Spleen (tissue), 11 donors: ENCODE results near the gene ZNF280D. TPM values are rescaled to one million over a fixed set of nuclear protein-coding genes. Genes with fewer than 3 reads are reported as not detected.

ENCODE experiments used
- DNase-seq: peaks from one replicate; pipeline ENCODE4 v3.0.0-alpha.2; 2020
- H3K27ac ChIP-seq, 8 donors: fragments of 200-600 bp; sonication (generic) in 7 of 8; 1 replicate in 4 of 8; 2 replicates in 4 of 8; pipeline versions ENCODE4 v1.5.0 to v1.8.0; 2016 to 2021; ENCODE audit warnings: inconsistent platforms in 4 of 8, mild to moderate bottlenecking in 4 of 8, moderate library complexity in 1 of 8
- H3K27me3 ChIP-seq, 7 donors: fragments of 200-600 bp; sonication (generic) in 6 of 7; replicated peaks in 1 of 7; 1 replicate in 4 of 7; 2 replicates in 3 of 7; pipeline versions ENCODE4 v1.5.0 to v1.8.0; 2016 to 2021; ENCODE audit warnings: inconsistent platforms in 3 of 7, mild to moderate bottlenecking in 1 of 7
- H3K36me3 ChIP-seq, 6 donors: fragments of 200-600 bp; sonication (generic) in 5 of 6; 1 replicate in 4 of 6; 2 replicates in 2 of 6; pipeline versions ENCODE4 v1.5.0 to v1.8.0; 2016 to 2021; ENCODE audit warnings: inconsistent platforms in 2 of 6
- H3K4me1 ChIP-seq, 6 donors: fragments of 200-600 bp; sonication (generic) in 5 of 6; 1 replicate in 3 of 6; 2 replicates in 3 of 6; pipeline versions ENCODE4 v1.5.0 to v1.8.0; 2016 to 2021; ENCODE audit warnings: inconsistent platforms in 3 of 6
- H3K4me3 ChIP-seq, 8 donors: fragments of 200-600 bp; sonication (generic) in 7 of 8; 1 replicate in 4 of 8; 2 replicates in 4 of 8; pipeline versions ENCODE4 v1.5.0 to v1.8.0; 2016 to 2021; ENCODE audit warnings: inconsistent platforms in 4 of 8, mild to moderate bottlenecking in 4 of 8, moderate library complexity in 2 of 8
- H3K9me3 ChIP-seq, 8 donors: fragments of 200-600 bp; sonication (generic) in 7 of 8; 1 replicate in 4 of 8; 2 replicates in 4 of 8; pipeline versions ENCODE4 v1.5.0 to v1.8.0; 2016 to 2021; ENCODE audit warnings: inconsistent platforms in 4 of 8
- POLR2A ChIP-seq, 3 donors: fragments of 450-650 bp; IDR thresholded peaks; one replicate each; pipeline ENCODE4 v1.5.1; 2017; ENCODE audit warnings: antibody characterized with exemption in 3 of 3, mild to moderate bottlenecking in 1 of 3
- POLR2AphosphoS5 ChIP-seq, 3 donors: sonication (generic); formaldehyde crosslinking; IDR thresholded peaks; one replicate each; pipeline ENCODE4 v1.5.1; 2017; ENCODE audit warnings: antibody characterized with exemption in 3 of 3
- WGBS, 5 donors: extraction: QIAGEN DNeasy Blood & Tissue Kit in 3 of 5; methylation state at CpG; one replicate each; pipeline versions ENCODE4 v1.1.5 to v1.1.7; 2013 to 2018; 5-methylcytosine and 5-hydroxymethylcytosine counted together
- intact Hi-C: fragments of 100-400 bp; cut with DNase I; formaldehyde crosslinking; loops from one replicate; pipeline ENCODE4 v1.15.0; 2023; ENCODE audit warnings: low total_unique reads
- polyA plus RNA-seq, 3 donors: library from polyadenylated mRNA; stranded (reverse); fragments of 200-250 nt; gene quantifications; one replicate each; pipeline ENCODE4 v1.2.1, GENCODE V29; 2013
- total RNA-seq, 7 donors: library from RNA; depleted of rRNA in 3 of 7; stranded (reverse); fragments of >200 nt in 3 of 7; fragmentation: NEBNext Ultra II Directional in 4 of 7; extraction: Animal tissue kit (Norgen Biotek cat#: 25700) in 4 of 7; gene quantifications; one replicate each; pipeline versions ENCODE4 v1.1.0 to v1.2.1, GENCODE V29; 2016 to 2021
- TF ChIP-seq, protein P1 (sequence below), 11 experiments: fragments of 200-600 bp in 7 of 11; fragments of 450-650 bp in 4 of 11; sonication (generic) in 4 of 11; IDR thresholded peaks in 8 of 11; conservative IDR thresholded peaks in 3 of 11; 1 replicate in 7 of 11; 2 replicates in 4 of 11; pipeline versions ENCODE4 v1.4.0 to v1.8.0; 2016 to 2021; ENCODE audit warnings: antibody characterized with exemption in 11 of 11, inconsistent platforms in 4 of 11, mild to moderate bottlenecking in 1 of 11
- donor health status: healthy with polysubstance abuse.
- donor health status: DM: no; HTN: no; CAD: no; lungs with moderate emphysema.
- donor health status: DM: no; HTN: no; CAD: no.
- donor health status: Bipolar disorder and iron deficiency.
- donor health status: healthy.
- donor health status: DM: no; HTN: no; CAD: no.
- donor health status: DM: yes; HTN: yes; CAD: no.

ZNF280D gene
- total and polyA plus RNA-seq, 10 donors, result 15.5 to 71.3 (median 44.4) TPM

DNA sequence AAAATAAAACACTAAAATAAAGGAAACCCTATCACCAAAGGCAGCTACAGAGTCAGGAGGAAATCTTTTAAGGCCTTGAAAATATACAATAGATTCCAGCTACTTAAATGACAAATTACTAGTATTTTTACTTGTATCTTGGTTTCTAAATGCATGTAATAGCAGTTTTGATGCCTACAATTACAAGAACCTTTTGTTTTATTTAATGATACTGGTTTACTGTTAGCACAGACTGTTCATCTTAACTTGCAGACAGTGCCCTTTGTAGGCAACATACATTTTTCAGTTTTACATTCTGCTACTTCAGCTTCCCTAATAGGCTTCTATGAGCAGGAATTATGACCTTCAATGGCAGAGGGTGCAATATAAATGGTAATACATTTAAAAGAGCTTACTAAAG, 54.1 kb downstream of the ZNF280D start:
- no peak for DNase-seq
- no peak for TF ChIP-seq POLR2AphosphoS5 (IDR thresholded peaks at IDR 0.05)
- TF ChIP-seq, protein P1, sequence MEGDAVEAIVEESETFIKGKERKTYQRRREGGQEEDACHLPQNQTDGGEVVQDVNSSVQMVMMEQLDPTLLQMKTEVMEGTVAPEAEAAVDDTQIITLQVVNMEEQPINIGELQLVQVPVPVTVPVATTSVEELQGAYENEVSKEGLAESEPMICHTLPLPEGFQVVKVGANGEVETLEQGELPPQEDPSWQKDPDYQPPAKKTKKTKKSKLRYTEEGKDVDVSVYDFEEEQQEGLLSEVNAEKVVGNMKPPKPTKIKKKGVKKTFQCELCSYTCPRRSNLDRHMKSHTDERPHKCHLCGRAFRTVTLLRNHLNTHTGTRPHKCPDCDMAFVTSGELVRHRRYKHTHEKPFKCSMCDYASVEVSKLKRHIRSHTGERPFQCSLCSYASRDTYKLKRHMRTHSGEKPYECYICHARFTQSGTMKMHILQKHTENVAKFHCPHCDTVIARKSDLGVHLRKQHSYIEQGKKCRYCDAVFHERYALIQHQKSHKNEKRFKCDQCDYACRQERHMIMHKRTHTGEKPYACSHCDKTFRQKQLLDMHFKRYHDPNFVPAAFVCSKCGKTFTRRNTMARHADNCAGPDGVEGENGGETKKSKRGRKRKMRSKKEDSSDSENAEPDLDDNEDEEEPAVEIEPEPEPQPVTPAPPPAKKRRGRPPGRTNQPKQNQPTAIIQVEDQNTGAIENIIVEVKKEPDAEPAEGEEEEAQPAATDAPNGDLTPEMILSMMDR (IDR thresholded peaks at IDR 0.05 in 8 of 11, conservative IDR thresholded peaks at IDR 0.05 in 3 of 11), result no peak
- no peak for TF ChIP-seq POLR2A (IDR thresholded peaks at IDR 0.05)
- H3K9me3 ChIP-seq, result no peaks in the 10 kb centered on the region
- H3K27ac ChIP-seq, result no peak overlapping the region
- intact Hi-C loops, result no loop called here
- H3K27me3 ChIP-seq, result no peaks in the 10 kb centered on the region
- H3K36me3 ChIP-seq, result peaks cover 0 to 68% (median 11%) of the 10 kb centered on the region in 6 donors
- H3K4me1 ChIP-seq, result no peaks in the 10 kb centered on the region
- H3K4me3 ChIP-seq, result no peak overlapping the region

DNA sequence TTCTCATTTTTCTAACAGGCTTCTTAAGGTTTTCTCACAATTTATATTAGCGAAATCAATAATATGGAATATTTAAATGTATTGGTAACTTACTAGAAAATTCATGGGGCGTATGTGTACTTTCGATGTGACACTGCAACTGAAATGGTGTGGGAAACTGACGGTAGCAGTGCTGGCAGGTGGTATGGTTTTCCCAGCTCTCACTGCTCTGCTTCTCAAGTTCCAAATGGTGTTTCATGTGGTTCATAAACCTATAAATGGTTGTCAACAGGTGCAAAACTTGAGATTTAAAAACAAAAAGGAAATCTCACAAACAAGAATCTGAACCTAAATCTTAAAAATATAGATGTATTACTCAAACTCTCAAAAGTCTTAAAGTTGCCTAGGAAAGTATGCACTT, 54.7 kb downstream of the ZNF280D start:
- no peak overlapping the region for H3K27ac ChIP-seq
- 89 to 98% (median 95%) methylated on average over 4 of the region's 4 CpGs for WGBS, 5 donors
- intact Hi-C loops, result no loop called here
- H3K36me3 ChIP-seq, result peaks cover 0 to 75% (median 12%) of the 10 kb centered on the region in 6 donors
- no peak overlapping the region for H3K4me3 ChIP-seq
- no peaks in the 10 kb centered on the region for H3K27me3 ChIP-seq
- no peak for DNase-seq
- no peak for TF ChIP-seq POLR2AphosphoS5 (IDR thresholded peaks at IDR 0.05)
- TF ChIP-seq POLR2A (IDR thresholded peaks at IDR 0.05), result no peak
- TF ChIP-seq, protein P1 (IDR thresholded peaks at IDR 0.05 in 8 of 11, conservative IDR thresholded peaks at IDR 0.05 in 3 of 11), result no peak
- no peaks in the 10 kb centered on the region for H3K4me1 ChIP-seq
- no peaks in the 10 kb centered on the region for H3K9me3 ChIP-seq

DNA sequence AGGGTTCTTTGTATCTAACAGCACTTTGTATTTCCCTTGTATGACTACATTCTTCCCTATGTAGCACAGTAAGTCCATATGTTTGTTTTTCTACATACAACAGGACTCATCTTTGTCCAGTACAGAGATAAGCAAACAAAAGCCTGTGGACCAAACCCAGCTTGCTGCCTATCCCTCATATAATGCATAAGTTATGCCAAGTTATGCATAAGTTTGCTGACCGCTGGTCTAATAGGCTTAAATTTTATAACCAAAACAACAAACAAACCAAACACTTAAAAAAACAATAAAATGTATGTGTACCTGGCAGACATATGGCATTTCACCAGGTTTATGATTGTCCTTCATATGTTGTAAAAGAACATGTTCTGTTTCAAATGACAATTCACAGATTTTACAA, 56.0 kb downstream of the ZNF280D start:
- H3K4me3 ChIP-seq, result no peak overlapping the region
- H3K9me3 ChIP-seq, result no peaks in the 10 kb centered on the region
- no peaks in the 10 kb centered on the region for H3K4me1 ChIP-seq
- no peak overlapping the region for H3K27ac ChIP-seq
- intact Hi-C loops, result no loop called here
- H3K27me3 ChIP-seq, result no peaks in the 10 kb centered on the region
- WGBS, 5 donors, result 94 to 100% (median 97%) methylated on average over 1 of the region's 1 CpG
- TF ChIP-seq POLR2A (IDR thresholded peaks at IDR 0.05) (no peak), POLR2AphosphoS5 (IDR thresholded peaks at IDR 0.05) (no peak)
- TF ChIP-seq, protein P1 (IDR thresholded peaks at IDR 0.05 in 8 of 11, conservative IDR thresholded peaks at IDR 0.05 in 3 of 11), result no peak
- peaks cover 0 to 78% (median 14%) of the 10 kb centered on the region in 6 donors for H3K36me3 ChIP-seq
- no peak for DNase-seq

DNA sequence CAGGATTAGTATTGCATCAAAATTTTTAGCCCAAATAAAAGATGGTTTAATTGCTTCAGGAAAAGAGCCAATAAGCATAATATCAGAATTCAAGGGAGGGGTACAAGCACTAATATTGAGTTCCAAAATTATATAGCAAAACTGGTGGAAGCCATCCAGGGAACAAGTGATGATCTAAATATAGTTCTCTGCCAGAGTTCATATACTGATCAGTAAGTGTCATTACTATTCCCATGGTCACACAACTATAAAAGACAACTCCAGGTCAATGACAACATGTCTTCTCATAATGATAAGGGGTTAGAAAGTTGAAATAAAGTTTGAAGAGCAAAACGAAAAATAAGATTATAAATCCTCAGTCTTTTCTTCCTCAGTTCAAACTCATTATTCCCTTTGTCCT, 57.4 kb downstream of the ZNF280D start:
- TF ChIP-seq POLR2AphosphoS5 (IDR thresholded peaks at IDR 0.05) (no peak), POLR2A (IDR thresholded peaks at IDR 0.05) (no peak)
- TF ChIP-seq, protein P1 (IDR thresholded peaks at IDR 0.05 in 8 of 11, conservative IDR thresholded peaks at IDR 0.05 in 3 of 11), result no peak
- Histone ChIP-seq H3K36me3 (peaks cover 0 to 85% (median 19%) of the 10 kb centered on the region in 6 donors), H3K4me1 (no peaks in the 10 kb centered on the region), H3K27me3 (no peaks in the 10 kb centered on the region), H3K4me3 (no peak overlapping the region), H3K9me3 (no peaks in the 10 kb centered on the region), H3K27ac (no peak overlapping the region)
- WGBS, 5 donors, result 76 to 93% (median 91%) methylated on average over 1 of the region's 1 CpG
- intact Hi-C loops, result no loop called here
- no peak for DNase-seq
